Neural progenitor cell (in vitro differentiated cells): ENCODE measurements around the gene INTS1. TPM values are rescaled to one million over a fixed set of nuclear protein-coding genes. Genes with fewer than 3 reads are reported as not detected.
A peak's percentile ranks its signal among the peaks of the same experiment; 100 is the strongest.

Source experiments
- DNase-seq: peaks from one replicate; pipeline ENCODE4 v3.0.0-alpha.2; 2016; ENCODE audit warnings: low spot score
- H2AFZ ChIP-seq: fragments of 200-600 bp; sonication (generic); replicated peaks from 2 replicates; pipeline ENCODE4 v1.6.1; 2016; ENCODE audit warnings: antibody characterized with exemption
- H3F3A ChIP-seq: fragments of 200-600 bp; sonication (generic); 2 replicates; pipeline ENCODE4 v1.6.1; 2016; ENCODE audit warnings: antibody characterized with exemption, low read depth
- H3K27ac ChIP-seq: fragments of 200-600 bp; sonication (generic); 2 replicates; pipeline ENCODE4 v1.5.1; 2016; ENCODE audit warnings: mild to moderate bottlenecking
- H3K27me3 ChIP-seq: fragments of 200-600 bp; sonication (generic); 2 replicates; pipeline ENCODE4 v1.6.1; 2016; ENCODE audit warnings: mild to moderate bottlenecking, moderate library complexity
- H3K36me3 ChIP-seq: fragments of 200-600 bp; sonication (generic); 2 replicates; pipeline ENCODE4 v1.5.1; 2016
- H3K4me1 ChIP-seq: fragments of 200-600 bp; sonication (generic); 2 replicates; pipeline ENCODE4 v1.6.1; 2016; ENCODE audit warnings: mixed run types
- H3K4me2 ChIP-seq: fragments of 200-600 bp; sonication (generic); 2 replicates; pipeline ENCODE4 v1.6.1; 2016
- H3K4me3 ChIP-seq: fragments of 200-600 bp; sonication (generic); 2 replicates; pipeline ENCODE4 v1.5.1; 2016
- H3K79me2 ChIP-seq: fragments of 200-600 bp; sonication (generic); 2 replicates; pipeline ENCODE4 v1.6.1; 2016; ENCODE audit warnings: low read depth
- H3K9ac ChIP-seq: fragments of 200-600 bp; sonication (generic); 2 replicates; pipeline ENCODE4 v1.6.1; 2016
- H3K9me3 ChIP-seq: fragments of 200-600 bp; sonication (generic); 2 replicates; pipeline ENCODE4 v1.5.1; 2016; ENCODE audit warnings: low read depth
- H4K20me1 ChIP-seq: fragments of 200-600 bp; sonication (generic); 2 replicates; pipeline ENCODE4 v1.6.1; 2016; ENCODE audit warnings: low read depth
- H3K27ac Mint-ChIP-seq: 3 replicates; pipeline ENCODE4 v1.8.0; 2021; ENCODE audit warnings: mixed read lengths
- H3K27me3 Mint-ChIP-seq: 2 replicates; pipeline ENCODE4 v1.8.0; 2022; ENCODE audit warnings: low read depth, mild to moderate bottlenecking, inconsistent platforms, moderate library complexity, mixed read lengths; ENCODE audit not compliant: insufficient read depth
- H3K36me3 Mint-ChIP-seq: 3 replicates; pipeline ENCODE4 v1.8.0; 2021; ENCODE audit warnings: mixed read lengths
- H3K4me1 Mint-ChIP-seq: 3 replicates; pipeline ENCODE4 v1.8.0; 2021; ENCODE audit warnings: mixed read lengths
- H3K4me3 Mint-ChIP-seq: 3 replicates; pipeline ENCODE4 v1.8.0; 2021; ENCODE audit warnings: mild to moderate bottlenecking, moderate library complexity, mixed read lengths
- H3K9me3 Mint-ChIP-seq: 3 replicates; pipeline ENCODE4 v1.8.0; 2020; ENCODE audit warnings: mixed read lengths
- EZH2 ChIP-seq: fragments of 200-600 bp; sonication (generic); IDR thresholded peaks from 2 replicates; pipeline ENCODE4 v1.6.1; 2017; ENCODE audit warnings: antibody characterized with exemption, mild to moderate bottlenecking, moderate library complexity
- EZH2phosphoT487 ChIP-seq: fragments of 200-600 bp; sonication (generic); IDR thresholded peaks from 2 replicates; pipeline ENCODE4 v1.6.1; 2017; ENCODE audit warnings: antibody characterized with exemption
- total RNA-seq: library from RNA; depleted of rRNA; stranded (reverse); fragments of >200 nt; gene quantifications from 2 replicates; pipeline ENCODE4 v1.2.3, GENCODE V29; 2015; ENCODE audit warnings: low replicate concordance
- TF ChIP-seq, protein P1 (sequence below): fragments of 200-600 bp; sonication (generic); IDR thresholded peaks from 2 replicates; pipeline ENCODE4 v1.5.1; 2017; ENCODE audit warnings: antibody characterized with exemption, mild to moderate bottlenecking

INTS1 gene
- total RNA-seq, 1 donor from 2014 or later = 16.5 TPM

- Mint-ChIP-seq H3K36me3 (no peaks in the 10 kb centered on the region), H3K9me3 (no peaks in the 10 kb centered on the region), H3K4me1 (peaks cover 9% of the 10 kb centered on the region), H3K27ac (no peak overlapping the region), H3K4me3 (no peak overlapping the region), H3K27me3 (peaks cover 4% of the 10 kb centered on the region)
- Histone ChIP-seq H3K9me3 (no peaks in the 10 kb centered on the region), H3K4me3 (no peak overlapping the region), H4K20me1 (no peaks in the 10 kb centered on the region), H3K4me1 (peaks cover 2% of the 10 kb centered on the region), H3K4me2 (no peak overlapping the region), H3K9ac (no peak overlapping the region), H2AFZ (no peak overlapping the region), H3K27me3 (no peaks in the 10 kb centered on the region), H3K79me2 (no peaks in the 10 kb centered on the region), H3F3A (no peaks in the 10 kb centered on the region), H3K36me3 (no peaks in the 10 kb centered on the region), H3K27ac (no peak overlapping the region)
- DNase-seq = no peak
- no peak for TF ChIP-seq EZH2phosphoT487
- TF ChIP-seq EZH2 = no peak
- TF ChIP-seq, protein P1, sequence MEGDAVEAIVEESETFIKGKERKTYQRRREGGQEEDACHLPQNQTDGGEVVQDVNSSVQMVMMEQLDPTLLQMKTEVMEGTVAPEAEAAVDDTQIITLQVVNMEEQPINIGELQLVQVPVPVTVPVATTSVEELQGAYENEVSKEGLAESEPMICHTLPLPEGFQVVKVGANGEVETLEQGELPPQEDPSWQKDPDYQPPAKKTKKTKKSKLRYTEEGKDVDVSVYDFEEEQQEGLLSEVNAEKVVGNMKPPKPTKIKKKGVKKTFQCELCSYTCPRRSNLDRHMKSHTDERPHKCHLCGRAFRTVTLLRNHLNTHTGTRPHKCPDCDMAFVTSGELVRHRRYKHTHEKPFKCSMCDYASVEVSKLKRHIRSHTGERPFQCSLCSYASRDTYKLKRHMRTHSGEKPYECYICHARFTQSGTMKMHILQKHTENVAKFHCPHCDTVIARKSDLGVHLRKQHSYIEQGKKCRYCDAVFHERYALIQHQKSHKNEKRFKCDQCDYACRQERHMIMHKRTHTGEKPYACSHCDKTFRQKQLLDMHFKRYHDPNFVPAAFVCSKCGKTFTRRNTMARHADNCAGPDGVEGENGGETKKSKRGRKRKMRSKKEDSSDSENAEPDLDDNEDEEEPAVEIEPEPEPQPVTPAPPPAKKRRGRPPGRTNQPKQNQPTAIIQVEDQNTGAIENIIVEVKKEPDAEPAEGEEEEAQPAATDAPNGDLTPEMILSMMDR = no peak
Measured at GRCh38 chr7:1427064-1427657, 77.0 kb downstream of the INTS1 start.

GRCh38 chr7:1426474-1426873, 77.7 kb downstream of the INTS1 start:
- Histone ChIP-seq H3K79me2 (no peaks in the 10 kb centered on the region), H2AFZ (no peak overlapping the region), H3K27ac (no peak overlapping the region), H3F3A (no peaks in the 10 kb centered on the region), H3K9me3 (no peaks in the 10 kb centered on the region), H3K27me3 (no peaks in the 10 kb centered on the region), H4K20me1 (no peaks in the 10 kb centered on the region), H3K4me2 (no peak overlapping the region), H3K4me3 (no peak overlapping the region), H3K9ac (no peak overlapping the region), H3K4me1 (peaks cover 2% of the 10 kb centered on the region), H3K36me3 (no peaks in the 10 kb centered on the region)
- TF ChIP-seq, protein P1 = no peak
- TF ChIP-seq EZH2 (no peak), EZH2phosphoT487 (no peak)
- no peak overlapping the region for H3K4me3 Mint-ChIP-seq
- H3K9me3 Mint-ChIP-seq = no peaks in the 10 kb centered on the region
- no peak overlapping the region for H3K27ac Mint-ChIP-seq
- H3K4me1 Mint-ChIP-seq = peaks cover 9% of the 10 kb centered on the region
- no peak for DNase-seq
- H3K27me3 Mint-ChIP-seq = peaks cover 4% of the 10 kb centered on the region
- no peaks in the 10 kb centered on the region for H3K36me3 Mint-ChIP-seq

- H3K4me1 ChIP-seq = peaks cover 2% of the 10 kb centered on the region
- no peak for TF ChIP-seq EZH2
- no peak for TF ChIP-seq EZH2phosphoT487
- TF ChIP-seq, protein P1 = no peak
- Mint-ChIP-seq H3K4me3 (no peak overlapping the region), H3K27me3 (peaks cover 4% of the 10 kb centered on the region), H3K27ac (peak overlapping the region; percentile 79), H3K9me3 (no peaks in the 10 kb centered on the region), H3K36me3 (no peaks in the 10 kb centered on the region), H3K4me1 (peaks cover 9% of the 10 kb centered on the region)
- H3K4me3 ChIP-seq = no peak overlapping the region
- DNase-seq = peak; percentile 45
- H3K36me3 ChIP-seq = no peaks in the 10 kb centered on the region
- H3K9me3 ChIP-seq = no peaks in the 10 kb centered on the region
- no peaks in the 10 kb centered on the region for H3K79me2 ChIP-seq
- no peak overlapping the region for H3K9ac ChIP-seq
- H3K4me2 ChIP-seq = no peak overlapping the region
- H4K20me1 ChIP-seq = no peaks in the 10 kb centered on the region
- H2AFZ ChIP-seq = peak overlapping the region; percentile 68
- H3K27ac ChIP-seq = no peak overlapping the region
- no peaks in the 10 kb centered on the region for H3K27me3 ChIP-seq
- H3F3A ChIP-seq = no peaks in the 10 kb centered on the region
Measured at GRCh38 chr7:1425292-1426136, 78.7 kb downstream of the INTS1 start.
